HL-60 (cell line): ENCODE measurements around the gene ZFP62.

ENCODE experiments used
- DNase-seq, 2 experiments: peaks; one replicate each; pipeline ENCODE4 v3.0.0-alpha.2; 2010 to 2020; ENCODE audit warnings: low read depth in 1 of 2, low spot score in 1 of 2
- H3K27ac ChIP-seq: fragments of 250-450 bp; sonication (Bioruptor Pico); replicated peaks from 2 replicates; pipeline ENCODE4 v1.5.1; 2020; ENCODE audit warnings: mild to moderate bottlenecking, moderate library complexity
- H3K27me3 ChIP-seq: fragments of 250-450 bp; sonication (Bioruptor Pico); 2 replicates; pipeline ENCODE4 v1.5.1; 2021; ENCODE audit warnings: mild to moderate bottlenecking, moderate library complexity; ENCODE audit not compliant: insufficient read depth, poor library complexity, severe bottlenecking
- H3K4me3 ChIP-seq: replicated peaks from 2 replicates; pipeline ENCODE4 v1.5.1; 2011; ENCODE audit warnings: mild to moderate bottlenecking, control low read depth, low read length; ENCODE audit not compliant: insufficient read depth
- CTCF ChIP-seq: IDR thresholded peaks from one replicate; pipeline ENCODE4 v1.5.1; 2011; ENCODE audit warnings: low read length, control low read depth, inconsistent platforms; ENCODE audit not compliant: insufficient read depth
- GABPA ChIP-seq: IDR thresholded peaks from 2 replicates; pipeline ENCODE4 v1.6.1; 2012; ENCODE audit warnings: low read depth
- POLR2AphosphoS5 ChIP-seq: IDR thresholded peaks from 2 replicates; pipeline ENCODE4 v1.6.1; 2012; ENCODE audit warnings: low read depth
- REST ChIP-seq: IDR thresholded peaks from 2 replicates; pipeline ENCODE4 v1.6.1; 2012; ENCODE audit warnings: low read depth; ENCODE audit not compliant: insufficient replicate concordance
- SPI1 ChIP-seq: IDR thresholded peaks from 2 replicates; pipeline ENCODE4 v1.6.1; 2012; ENCODE audit warnings: low read depth, mild to moderate bottlenecking, borderline replicate concordance

ZFP62 gene

DNA sequence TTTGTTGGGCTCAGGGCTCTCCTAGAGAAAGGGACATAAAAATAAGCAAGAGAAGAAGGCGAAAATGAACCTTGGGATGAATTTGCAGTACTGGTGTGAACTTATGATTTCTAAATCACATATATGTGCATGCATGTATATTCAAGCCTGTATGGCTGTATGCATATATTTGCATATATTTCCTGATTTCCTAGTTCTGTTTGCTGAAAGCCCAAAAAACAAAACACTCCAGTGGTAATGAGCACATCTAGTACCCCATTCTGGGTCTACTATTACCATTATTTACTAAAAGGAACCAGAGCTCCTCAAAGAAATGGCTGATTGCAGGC lies 7.3 kb downstream of the ZFP62 start:
- no peak overlapping the region for H3K27ac ChIP-seq
- no peak overlapping the region for H3K4me3 ChIP-seq
- no peaks in the 10 kb centered on the region for H3K27me3 ChIP-seq
- TF ChIP-seq SPI1 (no peak), GABPA (no peak), REST (no peak), POLR2AphosphoS5 (no peak), CTCF (no peak)
- no peak for DNase-seq

DNA sequence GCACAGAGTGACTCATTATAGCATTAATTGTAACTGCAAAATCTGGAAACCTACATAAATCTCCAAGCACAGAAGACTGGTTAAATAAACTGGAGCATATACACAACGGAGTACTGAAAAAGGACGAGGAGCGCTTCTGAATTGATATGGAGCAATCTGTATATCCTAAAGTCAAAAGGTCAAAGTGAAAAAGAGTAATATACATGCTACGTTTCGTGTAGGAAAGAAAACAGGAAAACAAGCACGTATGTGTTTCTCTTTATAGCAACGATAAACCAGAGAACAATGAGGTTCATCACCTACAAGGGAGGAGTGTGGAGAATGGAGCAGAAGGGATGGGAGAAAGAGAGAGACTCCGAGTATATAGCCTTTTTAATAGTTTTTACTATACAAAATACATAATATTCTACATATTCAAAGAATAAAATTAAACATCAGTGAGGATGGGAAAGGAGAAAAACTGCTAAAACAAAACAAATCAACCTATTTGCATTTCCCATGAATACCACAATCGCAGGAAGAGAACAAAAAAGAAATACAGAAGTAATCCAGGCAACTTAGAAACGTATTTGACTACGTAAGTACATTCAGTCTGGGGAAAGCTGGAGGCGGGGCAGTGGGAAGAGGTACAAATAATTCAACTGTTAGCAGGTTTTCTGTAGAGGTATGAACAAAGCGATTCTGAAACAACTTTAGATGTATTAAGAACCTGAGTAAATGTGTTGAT lies 7.8 kb downstream of the ZFP62 start:
- Histone ChIP-seq H3K4me3 (no peak overlapping the region), H3K27ac (no peak overlapping the region), H3K27me3 (no peaks in the 10 kb centered on the region)
- DNase-seq: no peak
- TF ChIP-seq GABPA (no peak), SPI1 (no peak), POLR2AphosphoS5 (no peak), CTCF (no peak), REST (no peak)

GRCh38 chr5:180852495-180852894 lies 8.6 kb downstream of the ZFP62 start:
- Histone ChIP-seq H3K4me3 (no peak overlapping the region), H3K27ac (no peak overlapping the region), H3K27me3 (no peaks in the 10 kb centered on the region)
- no peak for DNase-seq
- TF ChIP-seq SPI1 (no peak), CTCF (no peak), GABPA (no peak)
